Testis (tissue), 3 donors: ENCODE measurements around the gene TGFBR2. TPM values are rescaled to one million over a fixed set of nuclear protein-coding genes. Genes with fewer than 3 reads are reported as not detected.

ENCODE experiments used
- DNase-seq: peaks from one replicate; pipeline ENCODE4 v3.0.0-alpha.2; 2019
- H3K27ac ChIP-seq, 2 donors: fragments of 200-600 bp; sonication (generic); one replicate each; pipeline ENCODE4 v1.5.1; 2019
- H3K27me3 ChIP-seq: fragments of 200-600 bp; sonication (generic); one replicate; pipeline ENCODE4 v1.5.1; 2019
- H3K36me3 ChIP-seq: fragments of 200-600 bp; sonication (generic); one replicate; pipeline ENCODE4 v1.5.1; 2017; ENCODE audit warnings: low read depth; ENCODE audit errors: missing control alignments
- H3K4me1 ChIP-seq: fragments of 200-600 bp; sonication (generic); one replicate; pipeline ENCODE4 v1.5.1; 2019
- H3K4me3 ChIP-seq, 2 donors: fragments of 200-600 bp; sonication (generic); one replicate each; pipeline ENCODE4 v1.5.1; 2017 to 2019
- H3K9me3 ChIP-seq: fragments of 200-600 bp; sonication (generic); one replicate; pipeline ENCODE4 v1.5.1; 2017
- POLR2A ChIP-seq: fragments of 450-650 bp; IDR thresholded peaks from one replicate; pipeline ENCODE4 v1.6.1; 2017; ENCODE audit warnings: antibody characterized with exemption, mild to moderate bottlenecking, moderate library complexity
- WGBS, 2 donors: methylation state at CpG; one replicate each; pipeline ENCODE4 v1.1.5; 2018; 5-methylcytosine and 5-hydroxymethylcytosine counted together
- intact Hi-C: fragments of 100-400 bp; cut with DNase I; formaldehyde crosslinking; loops from one replicate; pipeline ENCODE4 v1.15.1; 2023; ENCODE audit warnings: low total_unique reads
- polyA plus RNA-seq: library from polyadenylated mRNA; stranded (reverse); fragments of 350-450 nt; fragmentation: Illumina TruSeq; extraction: RNeasy Lipid Tissue Mini Kit (QIAGEN cat#74804); gene quantifications from one replicate; pipeline ENCODE4 v1.2.3, GENCODE V29; 2014; ENCODE audit warnings: low read depth, low replicate concordance; ENCODE audit not compliant: insufficient read depth
- total RNA-seq, 2 donors: library from RNA; depleted of rRNA; stranded (reverse); fragments of >200 nt; gene quantifications; one replicate each; pipeline ENCODE4 v1.2.3, GENCODE V29; 2016
- TF ChIP-seq, protein P1 (sequence below), 3 experiments: fragments of 450-650 bp in 2 of 3; fragments of 200-600 bp in 1 of 3; sonication (generic) in 1 of 3; IDR thresholded peaks; one replicate each; pipeline ENCODE4 v1.5.1; 2016 to 2019; ENCODE audit warnings: antibody characterized with exemption in 3 of 3, mild to moderate bottlenecking in 2 of 3, moderate library complexity in 1 of 3

TGFBR2 gene
- total and polyA plus RNA-seq, 3 donors from 2014 or later = 18.7 to 35.3 (median 26.1) TPM

DNA sequence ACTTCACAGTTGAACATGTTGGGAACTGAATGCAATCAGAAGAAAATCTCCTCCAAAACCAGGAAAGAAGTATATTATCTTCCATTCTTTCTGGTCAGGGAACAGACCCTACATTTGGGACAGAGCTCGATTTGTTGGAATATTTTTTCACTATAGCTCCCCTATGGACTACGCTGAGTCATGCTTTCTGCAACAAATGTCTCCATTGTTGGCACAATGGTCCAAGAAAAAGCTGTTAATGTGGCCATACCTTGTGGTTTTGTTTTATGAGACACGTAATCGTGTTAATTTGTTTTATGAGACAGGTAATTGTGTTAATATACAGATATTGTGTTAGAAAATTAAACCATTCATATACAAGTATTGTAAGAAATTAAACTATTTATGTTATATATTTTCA is 101.4 kb downstream of the TGFBR2 start:
- H3K36me3 ChIP-seq = no peaks in the 10 kb centered on the region
- no peaks in the 10 kb centered on the region for H3K9me3 ChIP-seq
- no peak overlapping the region for H3K4me3 ChIP-seq
- no peak overlapping the region for H3K27ac ChIP-seq
- no peaks in the 10 kb centered on the region for H3K27me3 ChIP-seq
- no peak for DNase-seq
- WGBS, 2 donors = 95 to 96% methylated on average over 4 of the region's 4 CpGs
- no peaks in the 10 kb centered on the region for H3K4me1 ChIP-seq
- intact Hi-C loops = no loop called here
- no peak for TF ChIP-seq POLR2A
- TF ChIP-seq, protein P1, sequence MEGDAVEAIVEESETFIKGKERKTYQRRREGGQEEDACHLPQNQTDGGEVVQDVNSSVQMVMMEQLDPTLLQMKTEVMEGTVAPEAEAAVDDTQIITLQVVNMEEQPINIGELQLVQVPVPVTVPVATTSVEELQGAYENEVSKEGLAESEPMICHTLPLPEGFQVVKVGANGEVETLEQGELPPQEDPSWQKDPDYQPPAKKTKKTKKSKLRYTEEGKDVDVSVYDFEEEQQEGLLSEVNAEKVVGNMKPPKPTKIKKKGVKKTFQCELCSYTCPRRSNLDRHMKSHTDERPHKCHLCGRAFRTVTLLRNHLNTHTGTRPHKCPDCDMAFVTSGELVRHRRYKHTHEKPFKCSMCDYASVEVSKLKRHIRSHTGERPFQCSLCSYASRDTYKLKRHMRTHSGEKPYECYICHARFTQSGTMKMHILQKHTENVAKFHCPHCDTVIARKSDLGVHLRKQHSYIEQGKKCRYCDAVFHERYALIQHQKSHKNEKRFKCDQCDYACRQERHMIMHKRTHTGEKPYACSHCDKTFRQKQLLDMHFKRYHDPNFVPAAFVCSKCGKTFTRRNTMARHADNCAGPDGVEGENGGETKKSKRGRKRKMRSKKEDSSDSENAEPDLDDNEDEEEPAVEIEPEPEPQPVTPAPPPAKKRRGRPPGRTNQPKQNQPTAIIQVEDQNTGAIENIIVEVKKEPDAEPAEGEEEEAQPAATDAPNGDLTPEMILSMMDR (IDR thresholded peaks at IDR 0.05) = no peak

- Histone ChIP-seq H3K27ac (no peak overlapping the region), H3K27me3 (no peaks in the 10 kb centered on the region), H3K9me3 (no peaks in the 10 kb centered on the region), H3K36me3 (no peaks in the 10 kb centered on the region), H3K4me3 (no peak overlapping the region), H3K4me1 (no peaks in the 10 kb centered on the region)
- DNase-seq = no peak
- no peak for TF ChIP-seq POLR2A
- TF ChIP-seq, protein P1 (IDR thresholded peaks at IDR 0.05) = no peak
- intact Hi-C loops = no loop called here
Measured at GRCh38 chr3:30708472-30708871, 102.1 kb downstream of the TGFBR2 start.

GRCh38 chr3:30710017-30710416 is 103.6 kb downstream of the TGFBR2 start:
- no peaks in the 10 kb centered on the region for H3K27me3 ChIP-seq
- no peak for DNase-seq
- intact Hi-C loops = no loop called here
- no peaks in the 10 kb centered on the region for H3K9me3 ChIP-seq
- H3K27ac ChIP-seq = no peak overlapping the region
- H3K4me1 ChIP-seq = no peaks in the 10 kb centered on the region
- no peaks in the 10 kb centered on the region for H3K36me3 ChIP-seq
- no peak for TF ChIP-seq POLR2A
- TF ChIP-seq, protein P1 (IDR thresholded peaks at IDR 0.05) = no peak
- 75 to 84% methylated on average over 7 of the region's 7 CpGs for WGBS, 2 donors
- H3K4me3 ChIP-seq = no peak overlapping the region

- no peak for DNase-seq
- H3K27me3 ChIP-seq = no peaks in the 10 kb centered on the region
- no peaks in the 10 kb centered on the region for H3K9me3 ChIP-seq
- intact Hi-C loops = no loop called here
- no peaks in the 10 kb centered on the region for H3K36me3 ChIP-seq
- no peak overlapping the region for H3K4me3 ChIP-seq
- H3K27ac ChIP-seq = no peak overlapping the region
- TF ChIP-seq, protein P1 (IDR thresholded peaks at IDR 0.05) = no peak
- no peak for TF ChIP-seq POLR2A
- no peaks in the 10 kb centered on the region for H3K4me1 ChIP-seq
Measured at GRCh38 chr3:30711151-30711550, 104.8 kb downstream of the TGFBR2 start.

DNA sequence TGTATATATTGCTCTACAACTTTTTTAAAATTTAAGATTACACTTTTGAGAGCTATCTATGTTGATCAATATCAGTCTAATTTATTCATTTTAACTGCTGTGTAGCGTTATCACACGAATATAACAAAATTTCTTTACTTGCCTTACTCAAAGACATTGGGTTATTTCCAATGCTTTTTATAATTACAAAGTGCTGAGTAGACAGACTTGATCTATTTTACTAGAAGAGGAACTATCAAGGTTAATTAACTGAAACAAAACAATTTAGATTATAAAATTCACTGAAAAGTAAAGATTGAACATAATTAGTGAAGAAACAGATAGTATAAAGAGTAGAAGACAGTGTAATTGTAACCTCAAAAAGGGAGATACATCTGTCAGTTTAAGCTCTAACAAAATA is 105.5 kb downstream of the TGFBR2 start:
- Histone ChIP-seq H3K9me3 (no peaks in the 10 kb centered on the region), H3K4me3 (no peak overlapping the region), H3K27me3 (no peaks in the 10 kb centered on the region), H3K36me3 (no peaks in the 10 kb centered on the region), H3K4me1 (no peaks in the 10 kb centered on the region), H3K27ac (no peak overlapping the region)
- 89 to 93% methylated on average over 2 of the region's 2 CpGs for WGBS, 2 donors
- intact Hi-C loops = no loop called here
- DNase-seq = no peak
- TF ChIP-seq, protein P1 (IDR thresholded peaks at IDR 0.05) = no peak
- no peak for TF ChIP-seq POLR2A
